ENCODE results near the gene ELF4.

The ELF4 gene

DNA sequence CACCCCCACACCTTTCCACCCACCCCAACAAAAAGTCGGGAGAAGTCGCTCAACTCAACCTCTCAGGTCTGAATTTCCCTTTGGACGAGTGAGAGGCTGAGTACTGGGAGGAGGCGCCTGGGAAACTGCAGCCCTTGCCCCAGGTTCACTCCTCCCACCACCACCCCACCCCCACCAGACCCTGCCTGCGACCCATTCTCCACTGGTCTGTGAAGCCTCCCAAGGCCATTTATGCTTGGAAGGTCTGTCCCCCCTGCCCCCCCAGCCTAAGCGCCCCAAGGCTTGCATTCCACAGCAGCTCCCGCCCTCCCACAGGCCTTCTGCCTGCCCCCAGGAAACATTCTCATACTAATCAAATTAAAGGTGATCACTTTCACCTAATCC lies 27.2 kb downstream of the ELF4 start:
- no peak for DNase-seq

DNA sequence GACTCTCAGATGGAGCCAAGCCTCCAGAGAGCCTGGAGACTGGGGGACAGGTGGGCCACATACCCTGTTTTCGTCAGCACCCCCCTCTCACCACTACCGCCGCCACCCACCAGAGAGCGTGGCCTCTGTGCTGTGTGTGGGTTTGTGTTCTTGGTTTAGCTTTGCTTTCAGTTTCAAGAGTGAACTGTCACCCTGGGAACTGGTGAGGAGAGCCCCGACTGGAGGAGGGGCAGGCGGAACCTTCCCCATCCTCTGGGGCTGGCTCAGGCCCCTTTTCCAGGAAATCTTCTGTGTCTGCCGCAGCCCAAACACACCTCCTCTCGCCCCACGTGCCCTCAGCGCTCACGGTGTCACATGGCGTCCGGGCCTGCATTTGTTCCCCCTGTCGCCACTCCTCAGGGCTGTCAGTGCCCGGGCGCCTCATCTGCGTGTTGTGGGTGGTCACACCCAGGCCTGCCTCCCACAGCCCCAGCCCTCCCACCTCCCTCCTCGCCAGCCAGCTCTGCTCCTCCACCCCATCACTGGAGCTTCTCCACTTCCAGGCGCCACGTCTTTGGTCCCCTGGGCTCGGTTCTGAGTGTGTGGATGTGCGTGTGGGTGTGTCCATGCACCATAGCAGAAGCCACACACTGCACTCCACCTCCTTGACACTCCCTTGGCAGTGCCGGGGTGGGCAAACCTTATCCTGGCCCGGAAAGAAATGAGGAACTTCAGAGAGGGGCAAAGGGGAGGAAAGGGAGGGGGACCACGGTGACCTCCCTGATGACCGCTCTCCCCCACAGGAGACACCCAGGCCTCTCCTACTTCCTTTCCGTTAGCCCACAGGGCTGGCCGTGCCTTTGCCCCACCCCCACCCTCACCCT lies 27.8 kb downstream of the ELF4 start:
- DNase-seq: peak; percentile 23

DNA sequence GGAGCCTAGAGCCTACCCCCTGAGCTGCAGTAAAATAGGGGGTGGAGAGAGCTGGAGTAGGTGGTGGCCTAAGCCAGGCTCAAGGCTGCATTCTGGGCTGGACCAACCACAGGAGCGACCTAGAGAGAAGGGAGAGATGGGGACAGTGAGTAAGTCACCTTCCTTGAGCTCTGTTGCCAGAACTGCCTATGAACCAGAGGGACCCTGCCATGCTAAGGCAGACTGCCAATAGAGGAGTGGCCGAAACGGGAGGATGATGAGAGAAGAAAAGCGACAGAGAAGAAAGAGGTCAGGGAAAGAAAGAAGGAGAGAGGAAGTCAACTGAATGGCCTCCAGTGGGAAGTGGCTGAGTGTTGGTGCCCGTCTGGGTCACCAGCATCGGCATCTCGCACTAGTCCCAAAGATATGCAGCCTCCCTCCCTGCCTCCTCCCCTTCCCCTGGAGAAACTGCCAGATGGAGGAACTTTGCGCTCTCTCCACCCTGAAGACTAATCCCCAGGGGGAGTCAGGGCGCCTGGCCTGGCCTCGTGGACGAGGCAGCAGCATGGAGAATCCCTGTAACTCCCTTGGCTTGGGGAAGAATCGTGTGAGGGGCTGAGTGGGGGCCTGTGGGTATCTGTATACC lies 28.8 kb downstream of the ELF4 start:
- no peak for DNase-seq

GRCh38 chrX:130080791-130081367 lies 29.4 kb downstream of the ELF4 start:
- no peak for DNase-seq

DNA sequence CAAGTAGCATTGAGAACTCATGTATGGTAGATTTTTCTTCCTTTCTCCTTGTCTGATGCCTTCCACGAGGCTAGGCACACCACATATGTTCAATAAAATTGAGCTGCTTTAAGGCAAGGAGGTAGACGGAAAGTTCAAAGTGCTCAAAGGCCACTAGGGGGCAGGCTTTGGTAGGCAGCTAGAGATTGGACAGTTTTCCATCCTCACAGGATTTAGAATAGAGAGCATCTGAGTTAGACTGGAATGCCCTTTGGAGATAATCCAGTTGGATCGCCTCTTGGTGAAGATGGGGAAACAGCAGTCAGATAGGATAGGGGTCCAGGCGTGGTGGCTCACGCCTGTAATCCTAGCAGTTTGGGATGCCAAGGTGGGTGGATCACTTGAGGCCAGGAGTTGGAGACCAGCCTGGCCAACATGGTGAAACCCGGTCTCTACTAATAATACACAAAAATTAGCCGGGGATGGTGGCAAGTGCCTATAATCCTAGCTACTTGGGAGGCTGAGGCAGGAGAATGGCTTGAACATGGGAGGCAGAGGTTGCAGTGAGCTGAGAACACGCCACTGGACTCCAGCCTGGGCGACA lies 30.4 kb downstream of the ELF4 start:
- peak; percentile 35 for DNase-seq

DNA sequence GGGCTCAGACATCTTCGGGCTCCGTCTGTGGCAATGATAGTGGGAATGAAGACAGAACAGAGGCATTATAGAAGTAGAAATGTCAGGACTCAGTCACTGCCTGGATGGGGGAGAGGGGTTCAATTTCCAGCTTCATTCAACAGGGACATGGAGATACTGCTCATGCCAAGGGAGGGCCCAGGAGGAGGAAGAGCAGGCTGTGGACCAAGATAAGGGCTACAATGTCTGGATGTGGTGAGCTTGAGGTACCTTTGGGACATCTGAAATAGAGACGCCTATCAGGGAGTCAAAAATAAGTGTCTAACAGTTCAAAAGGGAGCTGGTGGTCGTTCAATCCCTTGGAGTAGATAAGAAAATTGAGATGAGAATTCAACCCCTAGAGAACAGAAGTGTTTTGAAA lies 34.5 kb downstream of the ELF4 start:
- DNase-seq: no peak

GRCh38 chrX:130072345-130072740 lies 38.0 kb downstream of the ELF4 start:
- no peak for DNase-seq

DNA sequence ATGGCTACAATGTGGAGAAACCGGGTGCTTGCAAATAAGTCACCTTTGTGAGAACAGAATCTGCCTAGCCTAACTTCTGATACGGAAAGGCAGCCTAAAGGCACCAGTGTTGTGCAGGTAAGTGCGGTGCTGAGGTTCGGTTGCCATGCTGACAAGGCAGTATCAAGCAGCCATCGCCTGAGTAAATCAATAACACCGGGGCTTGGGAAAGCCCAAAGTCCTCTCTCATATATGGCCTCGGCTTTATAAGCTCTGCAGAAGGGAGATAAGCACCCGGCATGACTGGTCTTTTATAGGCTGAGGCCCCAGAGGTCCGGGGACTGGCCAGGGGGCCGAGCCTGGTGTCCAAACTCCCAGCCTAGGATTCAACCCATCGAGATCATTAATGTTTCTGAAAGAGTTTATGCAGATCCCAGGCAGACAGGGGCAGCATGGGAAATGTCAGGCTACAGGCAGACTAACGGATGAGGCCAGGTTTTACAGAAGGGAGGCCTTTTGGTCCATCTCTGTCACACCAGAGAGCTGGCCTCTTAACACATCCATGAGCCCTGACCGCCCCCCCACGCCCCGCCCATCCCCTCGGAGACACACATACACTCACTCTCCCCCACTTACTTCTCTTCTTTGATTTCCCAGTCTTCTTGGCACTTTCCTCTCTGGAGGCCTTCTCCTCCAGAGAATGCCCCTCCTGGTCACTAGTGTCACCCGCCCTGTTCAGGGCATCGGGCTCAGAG lies 38.5 kb downstream of the ELF4 start:
- DNase-seq: no peak

DNA sequence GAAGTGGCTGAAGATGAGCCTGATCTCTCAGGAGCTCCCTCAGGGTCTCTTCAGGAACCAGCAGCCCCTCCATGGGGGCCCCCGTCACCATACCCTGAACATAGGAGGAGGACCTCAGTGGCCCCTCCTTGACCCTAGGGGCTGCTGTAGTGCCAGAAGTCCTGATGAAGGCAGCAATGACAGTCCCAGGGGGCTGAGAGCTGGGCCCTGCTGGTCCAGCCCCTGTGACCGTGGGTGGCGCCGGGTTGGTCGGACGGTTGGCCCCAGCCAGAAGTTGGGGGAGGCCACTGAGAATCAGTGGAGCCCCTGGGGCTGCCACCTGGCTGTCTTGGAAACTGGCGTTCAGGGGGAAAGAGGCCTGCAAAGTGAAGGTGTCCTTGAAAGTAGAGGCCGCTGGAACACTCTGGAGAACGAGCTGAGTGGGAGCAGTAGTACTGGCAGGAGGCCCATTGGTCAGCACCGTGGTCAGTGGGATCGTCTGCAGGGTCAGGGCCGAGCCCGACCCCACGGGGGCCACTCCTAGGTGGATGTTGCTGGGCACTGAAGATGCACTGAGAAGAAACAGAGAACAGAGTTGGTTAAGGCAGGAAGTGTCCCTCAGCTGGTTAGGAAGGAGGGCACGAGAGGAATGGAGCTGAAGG lies 43.2 kb downstream of the ELF4 start:
- no peak for DNase-seq

DNA sequence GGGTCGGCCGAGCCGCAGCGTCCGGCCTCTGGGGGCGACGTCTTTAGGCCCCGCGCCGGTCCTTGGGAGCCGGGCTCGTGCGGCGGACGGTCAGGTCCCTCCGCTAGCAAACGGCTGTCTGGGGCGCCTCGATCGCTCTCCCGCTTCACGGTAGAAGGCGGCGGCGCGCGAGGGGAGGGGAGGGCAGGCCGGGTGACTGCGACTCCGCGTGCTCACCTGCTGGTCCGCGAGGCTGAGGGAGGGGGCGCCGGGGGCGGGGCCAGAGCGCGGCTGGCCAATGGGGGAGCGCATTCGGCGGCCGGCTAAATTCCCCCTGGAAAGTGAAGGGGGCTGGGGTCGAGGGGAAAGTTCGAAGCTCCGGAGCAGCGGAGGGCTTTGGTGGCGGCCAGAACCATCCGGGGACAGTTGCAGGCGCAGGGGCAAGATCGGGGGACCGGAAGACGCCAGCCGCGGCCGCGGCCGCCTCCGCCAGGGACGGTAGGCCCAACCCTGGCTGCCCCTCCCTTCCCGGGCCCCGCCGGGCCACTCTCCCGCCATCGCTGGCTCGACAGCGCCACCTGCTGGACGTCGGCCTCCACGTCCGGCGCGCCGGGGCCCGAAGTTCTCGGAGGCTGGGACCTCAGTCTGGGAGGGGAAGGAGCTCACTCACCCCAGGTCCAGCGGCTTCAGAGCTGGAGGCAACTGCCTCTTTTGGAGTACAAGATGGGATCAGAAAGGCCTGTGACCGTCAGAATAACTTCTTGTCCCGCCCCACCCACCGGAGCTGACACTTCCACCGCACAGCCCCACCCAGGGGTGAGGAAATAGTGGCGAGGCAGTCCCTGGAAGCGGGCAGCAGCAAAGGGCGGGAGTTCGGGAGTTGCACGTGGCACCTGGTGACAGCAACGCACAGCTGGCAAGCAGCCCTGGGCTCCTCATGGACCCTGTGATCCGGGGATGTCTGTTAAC lies 49.9 kb downstream of the ELF4 start:
- peak; percentile 20 for DNase-seq

DNA sequence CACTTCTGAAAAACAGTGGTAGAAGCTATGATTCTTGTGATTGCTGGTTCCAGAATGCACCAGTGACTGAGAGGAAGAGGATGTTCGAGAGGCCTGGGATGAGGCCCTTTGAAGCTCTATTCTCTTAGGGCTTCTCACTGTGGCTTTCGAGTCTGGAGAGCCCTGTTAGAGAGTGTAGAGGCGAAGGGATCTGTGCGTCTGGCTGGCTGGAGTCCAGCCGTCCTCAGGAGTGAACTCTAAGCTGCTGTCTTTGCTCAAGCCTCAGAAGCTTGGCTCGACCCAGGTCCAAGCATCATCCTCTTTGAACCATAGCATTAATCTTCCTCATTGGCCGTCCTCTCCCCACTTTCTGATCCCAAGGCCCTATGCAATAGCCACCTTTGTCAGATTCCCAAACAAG lies 51.6 kb downstream of the ELF4 start:
- no peak for DNase-seq

DNA sequence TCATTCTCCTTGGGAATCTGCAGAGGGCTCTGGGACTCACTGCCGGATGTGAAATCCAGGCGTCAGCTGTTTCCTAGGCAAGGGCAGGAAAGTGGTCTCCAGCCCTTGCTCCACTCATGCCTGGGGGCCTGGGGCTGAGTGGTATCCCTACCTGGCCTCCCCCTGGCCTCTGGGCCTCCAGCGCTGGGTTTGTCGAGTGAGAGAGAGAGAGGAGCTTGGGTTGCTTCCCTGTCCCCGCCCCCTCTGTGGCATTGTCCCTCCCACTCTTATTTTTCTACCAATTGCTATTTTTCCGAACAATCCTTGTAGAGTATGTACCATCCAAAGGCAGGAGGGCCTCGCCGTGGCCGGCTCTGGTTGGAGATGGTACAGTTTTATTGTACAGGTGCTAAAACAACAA lies 53.1 kb downstream of the ELF4 start:
- DNase-seq: no peak

DNA sequence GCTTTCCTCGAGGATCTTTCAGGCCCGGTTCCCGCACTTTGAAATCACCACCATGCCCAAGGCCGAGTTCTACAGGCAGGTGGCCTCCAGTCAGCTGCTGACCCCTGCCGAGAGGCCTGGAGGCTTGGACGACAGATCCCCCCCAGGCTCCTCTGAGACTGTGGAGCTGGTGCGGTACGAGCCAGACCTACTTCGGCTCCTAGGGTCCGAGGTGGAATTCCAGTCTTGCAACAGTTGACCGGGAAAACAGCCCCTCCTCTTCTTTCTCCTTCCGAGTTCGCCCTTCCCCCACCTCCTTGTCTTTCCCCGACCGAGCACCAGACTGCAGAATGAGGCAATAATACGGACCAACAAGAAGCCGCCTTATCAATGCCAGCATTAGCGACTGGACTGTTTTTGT lies 54.4 kb downstream of the ELF4 start:
- no peak for DNase-seq

DNA sequence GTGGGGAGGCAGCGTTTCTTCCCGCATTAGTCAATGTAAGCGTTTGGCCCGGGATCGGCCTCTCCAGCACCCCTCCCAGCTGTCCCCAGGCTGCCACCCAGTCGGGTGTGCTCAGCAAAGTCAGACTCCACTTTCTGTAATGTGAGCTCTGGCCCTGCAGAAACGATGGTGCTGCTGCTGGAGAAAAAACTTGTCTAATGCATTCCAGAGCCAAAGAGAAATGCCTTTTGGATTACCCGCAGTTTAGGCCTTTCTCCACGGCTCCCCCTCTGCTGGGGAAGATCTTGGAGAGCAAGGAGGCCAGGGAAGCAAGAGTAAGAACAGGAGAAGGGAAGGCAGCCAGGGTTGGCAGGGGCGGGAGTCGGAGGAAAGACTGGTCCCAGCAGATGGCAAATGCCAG lies 55.2 kb downstream of the ELF4 start:
- DNase-seq: no peak

- DNase-seq: no peak
These were observed 57.1 kb downstream of the ELF4 start for GRCh38 chrX:130053236-130053635.

DNA sequence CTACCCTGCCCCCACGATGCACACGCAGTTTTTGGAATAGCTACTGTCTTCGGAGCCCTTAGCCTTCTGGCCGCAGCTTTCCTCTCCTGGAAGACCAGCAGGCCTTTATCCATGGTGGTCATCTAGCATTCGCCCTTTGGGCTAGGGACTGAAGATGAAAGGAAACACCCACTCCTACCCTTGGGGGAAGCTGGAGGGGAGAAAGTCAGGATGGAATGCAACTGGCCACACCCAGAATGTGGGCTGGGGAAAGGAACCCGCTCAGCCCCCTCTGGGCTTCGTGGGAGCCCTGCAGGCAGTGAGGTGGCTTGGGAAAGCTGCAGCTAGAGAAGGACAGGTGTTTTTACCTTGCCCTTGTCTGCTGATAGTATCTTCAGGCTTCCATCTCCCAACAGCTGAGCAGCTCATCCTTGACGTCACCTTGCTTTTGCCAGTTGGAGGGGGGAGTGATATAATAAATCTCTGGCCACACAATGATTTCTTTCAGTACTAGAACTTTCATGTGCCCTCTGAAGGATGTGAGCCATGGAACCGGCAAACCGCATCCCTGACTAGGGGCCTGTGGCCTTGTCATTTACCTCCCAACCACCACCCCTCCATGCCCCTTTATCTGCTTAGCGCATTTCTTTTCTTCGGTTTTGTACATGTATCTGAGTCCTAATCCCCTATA lies 59.0 kb downstream of the ELF4 start:
- no peak for DNase-seq

GRCh38 chrX:130049821-130050220 lies 60.5 kb downstream of the ELF4 start:
- no peak for DNase-seq

GRCh38 chrX:130048686-130049222 lies 61.5 kb downstream of the ELF4 start:
- no peak for DNase-seq

DNA sequence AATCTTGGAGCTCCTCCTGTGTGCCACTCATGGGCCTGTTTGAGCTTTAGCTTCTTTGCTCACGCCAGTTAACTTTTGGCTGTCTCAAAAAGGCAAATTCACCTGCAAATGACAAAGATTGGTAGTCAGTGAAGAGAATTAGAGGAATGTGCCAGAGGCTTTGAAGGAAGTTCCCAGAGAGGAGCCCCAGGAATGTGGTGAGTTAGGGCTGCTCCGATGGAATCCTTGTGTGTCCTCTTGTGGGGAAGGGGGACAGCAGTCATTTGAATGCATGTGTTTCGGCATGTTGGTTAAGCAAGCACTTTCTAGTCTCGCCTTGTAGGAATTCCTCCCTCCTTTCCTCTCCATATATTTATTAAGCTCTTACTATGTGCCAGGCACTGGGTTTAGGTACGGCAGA lies 62.9 kb downstream of the ELF4 start:
- DNase-seq: no peak

GRCh38 chrX:130039847-130040246 lies 70.5 kb downstream of the ELF4 start:
- no peak for DNase-seq

- no peak for DNase-seq
These were observed 76.1 kb downstream of the ELF4 start for GRCh38 chrX:130034178-130034577.
